ENCODE data around the gene PARD3B.

DNA sequence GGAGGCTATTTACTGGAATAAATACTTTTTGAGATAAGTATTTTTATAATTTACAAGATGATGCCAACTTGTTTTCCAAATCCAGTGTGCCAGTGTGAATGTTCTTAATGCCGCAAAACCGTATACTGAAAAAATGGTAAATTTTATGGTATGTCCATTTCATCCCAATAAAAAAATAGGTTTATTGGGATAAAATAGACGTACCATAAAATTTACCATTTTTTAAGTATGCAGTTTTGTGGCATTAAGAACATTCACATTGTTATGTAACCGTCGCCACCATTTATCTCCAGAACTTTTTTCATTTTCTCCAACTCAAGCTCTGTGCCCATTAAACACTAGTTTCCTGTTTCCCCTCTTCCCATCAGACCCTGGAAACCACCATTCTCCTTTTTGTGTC, 167.9 kb downstream of the PARD3B start:
- TF ChIP-seq YY1 (IDR thresholded peaks at IDR 0.05; ENCODE audit: insufficient read depth, insufficient read length) (no peak), SUZ12 (IDR thresholded peaks at IDR 0.05; ENCODE audit: extremely low read depth, insufficient read depth, insufficient read length) (no peak), ZNF274 (IDR thresholded peaks at IDR 0.05; ENCODE audit: low read depth, low read length) (no peak)

All from NT2/D1 (cell line).